ENCODE data around the gene NAA16. TPM values are rescaled to one million over a fixed set of nuclear protein-coding genes. Genes with fewer than 3 reads are reported as not detected.

NAA16 gene
- total RNA-seq, 2 donors from 2014 or later = 28.3 to 36.3 TPM

DNA sequence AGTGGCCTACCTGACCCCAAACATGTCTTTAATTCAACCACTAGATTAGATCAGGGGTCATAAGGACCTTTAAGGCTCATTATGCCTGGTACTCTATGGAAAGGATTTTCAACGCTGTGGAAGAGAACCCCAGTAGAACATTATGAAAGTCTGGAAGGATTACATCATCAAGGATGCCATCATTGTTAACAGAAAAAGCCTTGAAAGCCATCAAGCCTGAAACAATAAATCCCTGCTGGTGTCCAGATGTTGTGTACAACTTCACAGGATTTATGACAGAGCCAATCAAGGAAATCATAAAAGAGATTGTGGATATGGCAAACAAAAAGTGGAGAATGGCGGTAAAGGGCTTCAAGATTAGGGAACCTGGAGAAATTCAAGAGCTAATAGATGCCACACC, 59.7 kb downstream of the NAA16 start:
- H3K27ac ChIP-seq = no peak overlapping the region
- no peaks in the 10 kb centered on the region for H3K9me3 ChIP-seq
- H3K4me3 ChIP-seq = no peak overlapping the region
- H3K36me3 ChIP-seq = peaks cover 13% of the 10 kb centered on the region
- H3K4me1 ChIP-seq (ENCODE audit: control insufficient read depth in 1 of 2, low read depth in 2 of 2) = no peaks in the 10 kb centered on the region
- DNase-seq (ENCODE audit: low spot score) (no peak), ATAC-seq (ENCODE audit: insufficient number of reproducible peaks, low FRiP score, low read depth) (no peak)
- TF ChIP-seq, protein P1, sequence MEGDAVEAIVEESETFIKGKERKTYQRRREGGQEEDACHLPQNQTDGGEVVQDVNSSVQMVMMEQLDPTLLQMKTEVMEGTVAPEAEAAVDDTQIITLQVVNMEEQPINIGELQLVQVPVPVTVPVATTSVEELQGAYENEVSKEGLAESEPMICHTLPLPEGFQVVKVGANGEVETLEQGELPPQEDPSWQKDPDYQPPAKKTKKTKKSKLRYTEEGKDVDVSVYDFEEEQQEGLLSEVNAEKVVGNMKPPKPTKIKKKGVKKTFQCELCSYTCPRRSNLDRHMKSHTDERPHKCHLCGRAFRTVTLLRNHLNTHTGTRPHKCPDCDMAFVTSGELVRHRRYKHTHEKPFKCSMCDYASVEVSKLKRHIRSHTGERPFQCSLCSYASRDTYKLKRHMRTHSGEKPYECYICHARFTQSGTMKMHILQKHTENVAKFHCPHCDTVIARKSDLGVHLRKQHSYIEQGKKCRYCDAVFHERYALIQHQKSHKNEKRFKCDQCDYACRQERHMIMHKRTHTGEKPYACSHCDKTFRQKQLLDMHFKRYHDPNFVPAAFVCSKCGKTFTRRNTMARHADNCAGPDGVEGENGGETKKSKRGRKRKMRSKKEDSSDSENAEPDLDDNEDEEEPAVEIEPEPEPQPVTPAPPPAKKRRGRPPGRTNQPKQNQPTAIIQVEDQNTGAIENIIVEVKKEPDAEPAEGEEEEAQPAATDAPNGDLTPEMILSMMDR (IDR thresholded peaks at IDR 0.05) = no peak
- H3K27me3 ChIP-seq (replicated peaks; ENCODE audit: insufficient read depth) = no peaks in the 10 kb centered on the region

DNA sequence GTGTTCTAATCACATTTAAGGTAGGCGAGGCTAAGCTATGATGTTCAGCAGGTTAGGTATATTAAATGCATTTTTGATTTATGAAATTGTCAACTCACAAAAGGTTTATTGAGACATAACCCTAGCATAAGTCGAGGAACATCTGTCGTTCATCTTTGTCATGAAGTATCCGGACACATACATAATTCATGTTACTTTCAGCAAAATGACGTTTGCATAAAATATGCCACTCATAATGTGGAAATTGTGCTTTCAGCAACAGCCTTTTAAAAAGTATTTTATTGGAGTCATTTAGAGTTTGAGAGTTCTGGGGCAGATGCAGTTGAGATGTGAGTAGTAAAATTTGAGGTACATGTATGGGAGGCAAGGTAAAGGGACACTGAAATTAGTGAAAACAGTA, 66.4 kb downstream of the NAA16 start:
- no peaks in the 10 kb centered on the region for H3K27me3 ChIP-seq (replicated peaks; ENCODE audit: insufficient read depth)
- peaks cover 7% of the 10 kb centered on the region for H3K36me3 ChIP-seq
- H3K4me3 ChIP-seq = no peak overlapping the region
- H3K27ac ChIP-seq = no peak overlapping the region
- ATAC-seq (ENCODE audit: insufficient number of reproducible peaks, low FRiP score, low read depth) (no peak), DNase-seq (ENCODE audit: low spot score) (no peak)
- H3K4me1 ChIP-seq (ENCODE audit: control insufficient read depth in 1 of 2, low read depth in 2 of 2) = no peaks in the 10 kb centered on the region
- TF ChIP-seq, protein P1 (IDR thresholded peaks at IDR 0.05) = no peak
- no peaks in the 10 kb centered on the region for H3K9me3 ChIP-seq

DNA sequence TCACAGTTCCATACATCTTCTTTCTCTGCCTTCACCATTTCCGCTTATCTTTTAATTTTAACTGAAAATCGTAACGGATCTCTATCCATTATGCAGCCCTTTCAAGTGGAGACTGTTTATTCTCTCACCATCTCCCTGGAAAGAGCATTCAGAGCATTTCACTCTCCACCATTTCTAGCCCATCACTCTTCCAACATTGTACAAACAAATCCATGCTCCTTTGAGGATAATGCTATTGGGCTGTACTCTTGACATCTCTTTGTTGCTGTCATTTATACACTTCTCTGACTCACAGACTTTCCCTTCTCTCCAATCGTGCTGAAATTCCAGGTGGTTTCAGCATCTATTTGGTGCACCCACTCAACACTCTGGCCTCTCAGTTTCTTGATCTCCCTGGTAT, 71.4 kb downstream of the NAA16 start:
- Histone ChIP-seq H3K27me3 (replicated peaks; ENCODE audit: insufficient read depth) (no peaks in the 10 kb centered on the region), H3K4me3 (no peak overlapping the region), H3K9me3 (no peaks in the 10 kb centered on the region), H3K27ac (no peak overlapping the region), H3K4me1 (ENCODE audit: control insufficient read depth in 1 of 2, low read depth in 2 of 2) (peaks cover 0 to 1% of the 10 kb centered on the region in 2 donors), H3K36me3 (no peaks in the 10 kb centered on the region)
- TF ChIP-seq, protein P1 (IDR thresholded peaks at IDR 0.05) = no peak
- DNase-seq (ENCODE audit: low spot score) = no peak
- ATAC-seq (ENCODE audit: insufficient number of reproducible peaks, low FRiP score, low read depth) = no peak

DNA sequence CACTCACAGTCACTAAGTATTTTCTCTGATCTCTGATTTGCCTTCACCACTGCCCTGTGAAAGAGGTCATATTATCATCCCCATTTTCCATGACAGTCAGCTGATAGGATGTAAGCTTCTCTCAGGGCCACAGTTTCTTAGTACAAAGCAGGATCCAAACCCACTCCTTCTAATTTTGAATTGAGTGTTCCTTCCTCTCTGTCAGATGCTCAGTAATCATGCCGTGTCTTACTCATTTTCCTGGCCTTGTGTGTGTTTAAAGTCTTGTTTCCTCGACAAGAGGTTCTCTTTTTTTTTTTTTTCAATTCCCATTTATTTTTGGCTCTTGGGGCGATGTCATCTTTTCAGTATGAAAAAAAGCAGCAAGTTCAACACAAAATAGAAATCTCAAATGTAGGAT, 72.3 kb downstream of the NAA16 start:
- H3K4me3 ChIP-seq = no peak overlapping the region
- H3K36me3 ChIP-seq = no peaks in the 10 kb centered on the region
- peaks cover 0 to 6% of the 10 kb centered on the region in 2 donors for H3K4me1 ChIP-seq (ENCODE audit: control insufficient read depth in 1 of 2, low read depth in 2 of 2)
- H3K9me3 ChIP-seq = no peaks in the 10 kb centered on the region
- H3K27me3 ChIP-seq (replicated peaks; ENCODE audit: insufficient read depth) = no peaks in the 10 kb centered on the region
- ATAC-seq (ENCODE audit: insufficient number of reproducible peaks, low FRiP score, low read depth) = no peak
- TF ChIP-seq, protein P1 (IDR thresholded peaks at IDR 0.05) = no peak
- DNase-seq (ENCODE audit: low spot score) = no peak
- no peak overlapping the region for H3K27ac ChIP-seq

DNA sequence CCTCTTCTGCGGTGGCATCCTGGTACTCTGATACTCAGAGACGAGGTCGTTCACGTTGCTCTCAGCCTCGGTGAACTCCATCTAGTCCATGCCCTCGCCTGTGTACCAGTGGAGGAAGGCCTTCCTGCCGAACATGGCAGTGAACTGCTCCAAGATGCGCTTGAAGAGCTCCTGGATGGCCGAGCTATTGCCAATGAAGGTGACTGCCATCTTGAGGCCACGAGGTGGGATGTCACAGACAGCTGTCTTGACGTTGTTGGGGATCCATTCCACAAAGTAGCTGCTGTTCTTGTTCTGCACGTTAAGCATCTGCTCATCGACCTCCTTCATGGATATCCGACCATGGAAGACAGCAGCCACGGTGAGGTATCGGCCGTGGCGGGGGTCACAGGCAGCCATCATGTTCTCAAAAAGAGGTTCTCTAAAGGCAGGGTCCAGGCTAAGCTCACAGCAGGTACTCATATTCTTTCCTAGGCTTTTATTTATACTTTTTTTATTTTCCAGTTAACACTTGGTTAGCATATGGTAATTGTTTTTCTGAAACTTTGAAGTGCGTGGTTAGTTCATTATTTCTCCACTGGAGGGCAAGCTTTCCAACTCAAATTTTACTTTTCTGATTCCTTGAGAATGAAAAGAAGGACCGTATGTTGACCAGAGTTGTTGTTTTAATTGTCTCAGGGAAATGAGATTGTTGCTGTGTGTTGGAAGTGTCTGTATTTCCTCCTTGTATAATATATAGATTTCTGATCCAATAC, 73.9 kb downstream of the NAA16 start:
- H3K27ac ChIP-seq = no peak overlapping the region
- DNase-seq (ENCODE audit: low spot score) = no peak
- peaks cover 0 to 6% of the 10 kb centered on the region in 2 donors for H3K4me1 ChIP-seq (ENCODE audit: control insufficient read depth in 1 of 2, low read depth in 2 of 2)
- no peaks in the 10 kb centered on the region for H3K36me3 ChIP-seq
- no peaks in the 10 kb centered on the region for H3K27me3 ChIP-seq (replicated peaks; ENCODE audit: insufficient read depth)
- TF ChIP-seq, protein P1 (IDR thresholded peaks at IDR 0.05) = peak; percentile 33
- no peak overlapping the region for H3K4me3 ChIP-seq
- H3K9me3 ChIP-seq = no peaks in the 10 kb centered on the region
- ATAC-seq (ENCODE audit: insufficient number of reproducible peaks, low FRiP score, low read depth) = no peak
